GM19193 (cell line): ENCODE results near the gene UBE2E2.

Source experiments
- POLR2A ChIP-seq: IDR thresholded peaks from 4 replicates; pipeline ENCODE4 v1.6.1; 2011; ENCODE audit not compliant: insufficient read depth, insufficient read length; ENCODE audit errors: extremely low read depth

Gene UBE2E2

DNA sequence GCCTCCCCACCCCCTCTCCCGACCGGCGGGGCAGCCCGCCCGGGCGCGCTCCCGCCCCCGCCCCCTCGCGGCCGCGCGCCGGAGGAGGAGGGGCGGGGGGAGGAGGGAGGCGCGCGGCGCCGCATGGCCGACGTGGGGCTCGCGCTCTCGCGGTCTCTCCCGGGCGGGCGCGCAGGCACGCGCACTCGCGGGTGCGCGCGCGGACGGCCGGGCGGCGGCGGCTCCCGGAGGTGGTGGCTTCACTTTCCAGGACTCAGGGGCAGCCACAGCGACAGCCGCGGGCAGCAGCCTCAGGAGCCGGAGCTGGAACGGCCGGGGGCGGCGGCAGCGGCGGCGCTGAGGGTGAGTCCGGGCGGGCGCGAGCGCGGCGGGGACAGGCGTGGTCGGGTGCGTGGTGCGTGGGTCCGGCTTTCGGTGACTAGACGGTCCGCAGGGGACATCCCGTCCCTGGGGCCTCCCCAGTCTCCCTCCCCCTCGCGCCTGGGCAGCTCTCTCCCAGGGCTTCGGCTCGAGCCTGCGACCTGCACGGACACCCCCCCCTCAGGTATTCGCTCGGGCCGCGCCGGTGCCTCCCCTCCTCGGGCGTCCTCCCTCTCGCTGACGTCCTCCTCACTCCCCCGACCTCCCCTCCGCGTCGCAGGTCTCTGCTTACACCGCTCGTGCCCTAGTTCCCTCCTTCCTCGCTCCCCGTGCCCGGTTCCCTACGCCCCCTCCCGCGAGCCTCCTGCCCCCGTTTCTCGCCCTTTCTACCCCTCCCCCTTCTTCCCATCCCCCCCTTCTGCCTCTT lies at the start of gene UBE2E2:
UBE2E2 (plus strand) TSS at position 407 of the 787 bp plus-strand sequence.
- TF ChIP-seq POLR2A, result peak; percentile 65

DNA sequence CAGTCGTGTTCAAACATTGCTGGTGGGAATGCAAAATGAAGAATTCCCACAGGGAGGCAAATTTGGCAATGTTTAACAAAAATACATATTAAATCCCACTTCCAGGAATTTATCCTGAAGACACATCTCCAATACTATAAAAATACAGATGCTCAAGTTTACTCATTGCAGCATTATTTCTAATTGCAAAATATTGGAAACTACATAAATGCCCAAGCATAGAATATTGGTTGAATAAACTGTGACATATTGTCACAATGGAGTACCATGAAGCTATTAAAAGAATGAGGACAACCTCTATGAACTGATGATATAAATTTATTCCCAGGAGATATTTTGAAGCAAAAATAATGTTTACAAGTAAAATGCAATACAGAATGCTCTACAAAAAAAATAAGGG lies 49.7 kb upstream of the UBE2E2 start:
- TF ChIP-seq POLR2A, result no peak

GRCh38 chr3:23157331-23157730 lies 45.8 kb upstream of the UBE2E2 start:
- TF ChIP-seq POLR2A, result no peak

- no peak for TF ChIP-seq POLR2A
These were observed 43.2 kb upstream of the UBE2E2 start for GRCh38 chr3:23159929-23160328.

- TF ChIP-seq POLR2A, result no peak
These were observed 41.8 kb upstream of the UBE2E2 start for GRCh38 chr3:23161308-23161707.

DNA sequence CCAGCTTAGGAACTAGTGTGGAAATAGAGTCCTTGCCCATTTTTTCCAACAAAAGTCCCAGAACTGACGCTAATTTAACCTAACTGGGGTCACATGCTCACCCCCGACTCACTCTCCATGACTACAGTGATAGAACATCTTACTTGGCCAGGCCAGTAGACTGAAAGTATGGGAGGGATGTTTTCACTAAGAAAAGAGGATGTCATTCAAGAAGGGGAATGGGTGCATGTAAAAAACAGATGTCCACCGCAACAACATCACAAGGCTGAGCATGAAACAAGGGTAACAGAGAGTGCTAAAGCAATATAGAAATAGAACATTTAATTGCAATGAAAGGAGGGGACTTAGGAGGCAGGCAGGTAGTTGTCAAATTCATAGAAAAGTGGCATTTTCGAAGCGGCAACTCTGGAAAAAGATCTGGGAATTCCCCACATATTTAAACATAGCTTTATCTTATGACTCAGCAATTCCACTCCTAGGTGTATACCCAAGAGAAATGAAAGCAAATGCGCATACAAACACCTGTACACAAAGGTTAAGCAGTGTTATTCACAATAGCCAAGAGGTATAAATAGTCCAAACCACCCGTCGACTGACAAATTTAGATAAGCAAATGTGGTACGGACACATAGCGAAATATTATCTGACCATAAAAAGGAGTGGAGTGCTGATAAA lies 41.1 kb upstream of the UBE2E2 start:
- no peak for TF ChIP-seq POLR2A

- no peak for TF ChIP-seq POLR2A
These were observed 40.2 kb upstream of the UBE2E2 start for GRCh38 chr3:23162934-23163333.

DNA sequence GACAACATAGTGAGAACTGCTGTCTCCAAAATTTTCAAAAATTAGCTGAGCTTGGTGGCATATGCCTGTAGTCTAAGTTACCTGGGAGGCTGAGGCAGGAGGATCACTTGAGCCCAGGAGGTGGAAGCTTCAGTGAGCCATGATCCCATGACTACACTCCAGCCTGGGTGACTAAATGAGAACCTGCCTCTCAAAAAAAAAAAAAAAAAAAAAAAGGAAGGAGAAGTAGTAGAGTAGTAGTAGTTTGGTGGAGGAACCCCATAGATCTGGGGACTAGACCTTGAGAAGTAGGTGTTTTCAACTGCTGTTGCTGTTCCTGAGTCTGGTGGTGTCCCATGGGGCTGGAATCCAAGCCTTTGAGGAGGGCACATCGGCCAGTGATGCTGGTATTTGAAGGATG lies 38.4 kb upstream of the UBE2E2 start:
- no peak for TF ChIP-seq POLR2A

DNA sequence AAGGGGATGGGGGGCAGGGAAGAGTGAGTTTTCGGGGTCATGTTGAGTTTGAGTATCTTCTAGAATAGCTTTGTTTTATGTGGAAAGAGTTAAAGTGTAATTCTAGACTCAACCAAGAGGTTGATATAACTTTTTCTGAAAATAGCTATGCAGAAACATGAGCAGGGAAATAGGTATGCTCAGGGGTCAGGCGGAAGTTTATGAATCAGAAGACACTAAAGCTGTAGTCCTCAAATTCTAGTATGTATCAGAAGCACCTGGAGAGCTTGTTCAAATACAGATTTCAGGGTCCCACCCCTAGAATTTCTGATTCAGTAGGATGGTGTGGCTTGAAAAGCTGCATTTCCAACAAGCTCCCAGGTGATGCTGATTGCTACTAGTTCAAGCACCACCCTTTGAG lies 37.6 kb upstream of the UBE2E2 start:
- TF ChIP-seq POLR2A, result no peak

DNA sequence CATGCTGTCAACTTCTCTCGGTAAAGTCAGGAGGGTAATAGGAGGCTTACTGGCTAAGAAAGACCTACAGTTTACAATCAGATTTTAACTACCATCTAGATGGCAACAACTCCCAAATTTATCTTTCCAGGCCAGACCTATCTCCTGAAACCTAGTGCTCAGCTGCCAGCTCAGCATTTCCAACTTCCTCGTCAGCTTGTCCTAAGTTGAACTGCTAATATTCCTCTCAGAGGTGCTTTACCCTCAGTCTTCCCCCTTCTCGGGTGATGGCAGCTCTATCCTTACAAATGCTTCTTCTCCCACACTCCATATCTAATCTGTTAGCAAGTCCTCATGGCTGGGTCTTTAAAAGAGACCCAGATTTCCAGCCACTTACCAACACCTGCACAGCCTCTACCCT lies 36.9 kb upstream of the UBE2E2 start:
- no peak for TF ChIP-seq POLR2A

- no peak for TF ChIP-seq POLR2A
These were observed 36.3 kb upstream of the UBE2E2 start for GRCh38 chr3:23166845-23167244.

DNA sequence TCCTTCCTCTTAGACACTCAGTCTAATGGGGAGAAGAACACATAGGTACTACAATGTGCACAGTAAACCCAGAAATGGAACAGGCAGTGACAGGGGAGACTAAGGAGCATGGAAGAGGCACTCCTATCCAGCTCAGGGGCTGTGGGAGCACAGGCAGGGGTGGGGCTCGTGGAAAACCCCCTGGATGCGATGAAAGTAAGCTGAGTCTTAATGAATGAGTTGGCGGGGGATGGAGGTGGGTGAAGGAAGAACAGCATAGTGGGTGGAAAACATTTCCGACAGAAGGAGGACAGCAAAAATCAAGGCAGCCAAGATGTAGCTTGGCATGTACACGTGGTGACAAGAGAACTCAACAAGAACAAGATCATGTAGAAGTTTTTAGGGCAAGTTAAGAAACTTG lies 33.6 kb upstream of the UBE2E2 start:
- no peak for TF ChIP-seq POLR2A

DNA sequence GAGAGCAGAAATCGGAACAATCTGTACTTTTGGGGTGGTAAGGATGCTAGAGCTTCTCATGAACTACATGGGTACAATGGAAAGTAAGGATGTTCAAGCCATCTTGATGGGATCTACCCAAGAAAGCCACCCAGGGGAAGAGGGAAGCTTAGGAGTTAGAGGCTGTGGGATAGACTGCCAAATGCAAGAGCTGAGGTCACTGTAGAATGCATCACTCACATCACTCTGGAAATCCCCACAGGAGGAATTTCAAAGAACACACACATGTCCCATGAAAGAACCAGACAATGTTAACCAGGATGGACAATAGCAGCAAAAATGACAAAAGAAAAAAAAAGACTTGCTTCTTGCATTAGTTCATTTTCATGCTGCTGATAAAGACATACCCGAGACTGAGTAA lies 32.8 kb upstream of the UBE2E2 start:
- no peak for TF ChIP-seq POLR2A

DNA sequence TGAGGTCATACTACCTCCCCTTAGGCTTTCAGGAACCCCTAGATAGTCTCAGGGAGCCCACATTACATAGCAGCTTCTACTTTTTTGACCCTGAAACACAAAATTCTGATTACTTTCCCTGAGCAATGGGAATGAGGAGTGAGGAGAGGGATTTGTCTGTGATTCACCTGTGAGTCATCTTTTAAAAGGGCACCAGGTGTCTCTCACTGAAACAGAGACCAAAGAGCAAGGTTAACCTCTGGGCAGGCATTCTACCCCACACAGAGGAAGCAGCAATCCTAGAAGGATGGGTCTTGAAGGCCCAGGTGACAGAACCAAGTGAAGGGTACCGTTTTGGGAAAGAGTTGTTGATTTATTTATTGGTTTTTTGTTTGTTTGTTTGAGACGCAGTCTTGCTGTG lies 31.1 kb upstream of the UBE2E2 start:
- no peak for TF ChIP-seq POLR2A

GRCh38 chr3:23174426-23175039 lies 28.6 kb upstream of the UBE2E2 start:
- no peak for TF ChIP-seq POLR2A
